ENCODE results near the gene PHC2.
A peak's percentile ranks its signal among the peaks of the same experiment; 100 is the strongest.

PHC2 gene, protein sequence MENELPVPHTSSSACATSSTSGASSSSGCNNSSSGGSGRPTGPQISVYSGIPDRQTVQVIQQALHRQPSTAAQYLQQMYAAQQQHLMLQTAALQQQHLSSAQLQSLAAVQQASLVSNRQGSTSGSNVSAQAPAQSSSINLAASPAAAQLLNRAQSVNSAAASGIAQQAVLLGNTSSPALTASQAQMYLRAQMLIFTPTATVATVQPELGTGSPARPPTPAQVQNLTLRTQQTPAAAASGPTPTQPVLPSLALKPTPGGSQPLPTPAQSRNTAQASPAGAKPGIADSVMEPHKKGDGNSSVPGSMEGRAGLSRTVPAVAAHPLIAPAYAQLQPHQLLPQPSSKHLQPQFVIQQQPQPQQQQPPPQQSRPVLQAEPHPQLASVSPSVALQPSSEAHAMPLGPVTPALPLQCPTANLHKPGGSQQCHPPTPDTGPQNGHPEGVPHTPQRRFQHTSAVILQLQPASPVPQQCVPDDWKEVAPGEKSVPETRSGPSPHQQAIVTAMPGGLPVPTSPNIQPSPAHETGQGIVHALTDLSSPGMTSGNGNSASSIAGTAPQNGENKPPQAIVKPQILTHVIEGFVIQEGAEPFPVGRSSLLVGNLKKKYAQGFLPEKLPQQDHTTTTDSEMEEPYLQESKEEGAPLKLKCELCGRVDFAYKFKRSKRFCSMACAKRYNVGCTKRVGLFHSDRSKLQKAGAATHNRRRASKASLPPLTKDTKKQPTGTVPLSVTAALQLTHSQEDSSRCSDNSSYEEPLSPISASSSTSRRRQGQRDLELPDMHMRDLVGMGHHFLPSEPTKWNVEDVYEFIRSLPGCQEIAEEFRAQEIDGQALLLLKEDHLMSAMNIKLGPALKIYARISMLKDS

DNA sequence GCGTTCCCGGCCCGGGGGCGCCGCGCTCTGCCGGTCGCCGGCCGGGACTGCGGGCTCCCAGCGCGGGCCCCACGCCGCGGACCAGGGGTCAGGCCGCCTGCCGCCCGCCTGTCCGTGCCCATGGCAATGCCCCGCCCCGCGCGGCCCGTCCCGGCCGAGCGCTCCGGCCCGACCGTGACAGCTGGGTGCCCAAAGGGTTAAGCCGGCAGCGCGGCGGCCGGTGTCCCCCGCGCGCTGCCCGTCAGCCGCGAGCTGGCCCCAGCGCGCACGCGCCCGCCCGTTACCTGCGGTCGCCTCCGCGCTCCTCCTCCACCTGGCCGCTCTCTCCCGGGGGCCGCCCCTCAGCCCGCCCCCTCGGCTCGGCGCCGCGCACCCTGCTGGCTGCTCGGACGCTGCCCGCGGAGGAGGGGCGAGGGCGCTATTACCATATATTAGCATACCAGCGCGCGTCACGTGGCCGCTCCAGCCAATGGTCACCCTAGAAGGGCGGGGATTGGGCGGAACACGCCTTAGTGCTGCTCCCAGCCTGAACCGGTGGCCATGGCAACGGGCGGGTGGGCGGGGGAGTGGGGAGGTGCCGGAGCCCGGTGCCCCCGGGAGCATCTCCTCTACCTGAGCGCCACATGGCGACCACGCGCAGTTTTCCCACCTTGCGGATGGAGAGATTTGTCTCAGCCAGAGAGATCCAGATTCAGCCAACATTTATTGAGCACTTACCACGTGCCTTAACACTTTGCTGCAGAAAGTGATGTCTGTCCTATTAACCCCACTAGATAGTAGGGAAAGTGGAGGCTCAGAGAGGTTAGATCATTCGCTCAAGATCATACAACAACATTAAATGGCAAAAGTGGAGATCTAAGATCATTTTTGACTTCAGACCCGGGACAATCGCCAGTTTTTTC lies at the start of gene PHC2:
Gene PHC2 (minus strand): TSS at position 404 of the 902 bp plus-strand sequence. CDS start 55,556 bp downstream, outside the sequence.
- peak; percentile 87 for DNase-seq (ENCODE audit: low read depth)

DNA sequence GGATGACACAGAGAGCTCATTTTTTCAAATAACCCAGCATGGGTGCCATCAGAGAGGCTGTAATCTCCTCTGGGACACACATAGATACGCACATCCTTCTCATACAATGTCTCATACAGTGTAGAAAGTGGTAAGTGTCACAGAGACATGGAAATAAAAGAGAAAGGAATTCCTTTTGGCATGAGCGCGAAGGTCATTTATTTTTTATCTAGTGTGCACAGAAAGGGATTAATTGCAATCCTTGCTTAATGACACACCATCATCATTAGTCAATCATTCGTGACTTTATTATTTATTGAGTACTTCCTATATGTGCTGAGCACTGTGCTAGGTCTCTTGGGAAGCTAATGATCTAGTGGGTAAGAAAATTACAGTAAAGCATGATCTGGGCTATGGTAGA lies 46.6 kb upstream of the PHC2 start:
- DNase-seq (ENCODE audit: low read depth), result no peak

DNA sequence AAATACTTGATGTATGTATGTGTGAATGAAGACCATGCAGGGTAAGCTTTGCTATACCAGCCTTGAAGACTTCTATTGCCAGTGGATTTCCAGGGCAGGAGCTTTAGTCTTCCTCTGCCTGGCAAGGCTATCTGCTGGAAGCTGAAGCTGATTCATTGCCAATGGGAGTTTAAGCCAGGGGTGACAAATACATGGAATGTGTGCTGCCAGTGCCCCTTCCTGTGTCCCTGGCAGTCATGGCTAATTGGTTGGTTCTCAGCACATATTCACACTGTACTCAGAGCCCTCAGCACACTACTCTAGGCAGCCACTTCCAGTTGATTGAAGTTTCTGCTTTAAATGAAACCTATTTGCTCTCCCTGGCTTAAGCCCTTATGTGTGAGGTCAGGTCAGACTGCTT lies 43.0 kb upstream of the PHC2 start:
- DNase-seq (ENCODE audit: low read depth), result no peak

DNA sequence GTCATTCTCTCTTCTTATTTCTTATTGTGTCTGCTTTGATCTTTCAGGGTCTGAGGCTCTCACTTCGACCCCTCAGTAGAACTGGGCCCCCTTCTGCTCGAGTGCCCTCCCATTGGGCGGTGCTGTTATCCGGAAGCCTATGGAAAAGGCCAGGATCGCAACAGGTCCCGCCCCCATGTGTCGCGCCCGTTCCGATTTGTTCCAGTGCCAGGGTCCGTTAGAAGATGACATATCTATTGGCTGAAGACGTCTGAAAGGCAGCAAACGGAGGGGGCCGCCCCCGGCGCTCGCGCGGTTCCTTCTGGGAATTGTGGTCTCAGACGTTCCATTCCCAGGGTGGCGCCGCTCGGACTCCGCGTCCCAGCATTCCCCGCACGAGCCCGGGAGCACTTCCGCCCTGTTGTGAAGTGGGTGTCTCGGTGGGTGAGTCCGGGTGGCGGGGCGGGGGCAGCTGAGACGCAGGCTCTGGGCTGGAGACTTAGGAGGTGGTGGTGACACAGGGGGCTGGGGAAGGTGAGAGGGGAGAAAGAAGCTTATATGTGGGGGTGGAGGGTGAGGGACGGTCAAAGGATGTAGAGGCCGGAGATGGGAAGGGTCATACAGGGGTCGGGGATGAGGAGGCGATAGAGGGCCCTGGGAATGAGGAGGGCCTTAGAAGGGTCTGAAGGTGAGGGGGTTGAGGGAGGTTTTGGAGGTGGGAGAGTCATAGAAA lies 41.5 kb upstream of the PHC2 start, which contains the start of gene ZSCAN20:
Gene ZSCAN20 (plus strand): TSS at position 377 of the 712 bp plus-strand sequence. CDS start 6,644 bp downstream, outside the sequence.
- DNase-seq (ENCODE audit: low read depth), result peak; percentile 98

DNA sequence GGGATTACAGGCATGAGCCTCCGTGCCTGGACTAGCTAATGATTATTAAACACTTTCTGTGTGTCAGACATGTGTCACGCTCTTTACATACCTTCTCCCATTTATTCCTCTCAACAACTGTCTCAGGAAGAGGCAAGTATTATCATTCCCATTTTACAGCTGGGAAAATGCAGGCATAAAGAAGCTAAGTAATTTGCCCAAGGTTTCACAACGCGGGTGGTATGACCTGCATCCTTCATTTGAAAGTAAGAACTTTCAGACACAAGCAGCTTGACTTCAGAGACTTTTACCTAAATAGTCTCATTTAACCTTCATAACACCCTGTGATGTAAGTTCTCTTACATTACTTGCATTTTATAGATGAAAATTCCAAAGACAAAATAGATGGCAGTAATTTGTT lies 40.5 kb upstream of the PHC2 start:
- no peak for DNase-seq (ENCODE audit: low read depth)

- DNase-seq (ENCODE audit: low read depth), result peak; percentile 54
Observed at GRCh38 chr1:33470495-33471012, 39.7 kb upstream of the PHC2 start.

DNA sequence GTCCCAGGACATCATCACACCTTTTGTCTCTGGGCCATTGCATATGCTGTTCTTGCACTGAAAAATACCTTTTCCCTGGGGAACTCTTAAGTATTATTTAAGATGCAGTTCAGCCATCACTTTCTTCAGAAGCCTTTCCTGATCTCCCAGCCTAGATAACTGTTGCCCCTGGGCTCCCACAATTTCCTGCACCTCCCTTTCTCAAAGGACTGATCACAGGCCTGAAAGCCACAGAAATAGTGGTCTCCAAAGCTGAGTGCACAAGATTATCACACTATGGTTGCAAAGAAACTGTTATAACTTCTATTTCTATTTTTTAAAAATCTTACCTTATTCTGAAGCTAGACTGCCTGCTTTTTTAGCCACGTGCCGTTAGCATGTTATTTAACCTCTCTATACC lies 38.8 kb upstream of the PHC2 start:
- no peak for DNase-seq (ENCODE audit: low read depth)

- no peak for DNase-seq (ENCODE audit: low read depth)
Observed at GRCh38 chr1:33468967-33469366, 38.1 kb upstream of the PHC2 start.

- DNase-seq (ENCODE audit: low read depth), result no peak
Observed at GRCh38 chr1:33468531-33468930, 37.6 kb upstream of the PHC2 start.

- DNase-seq (ENCODE audit: low read depth), result no peak
Observed at GRCh38 chr1:33468011-33468410, 37.1 kb upstream of the PHC2 start.

- no peak for DNase-seq (ENCODE audit: low read depth)
Observed at GRCh38 chr1:33466159-33466558, 35.3 kb upstream of the PHC2 start.

- no peak for DNase-seq (ENCODE audit: low read depth)
Observed at GRCh38 chr1:33465316-33465715, 34.4 kb upstream of the PHC2 start.

DNA sequence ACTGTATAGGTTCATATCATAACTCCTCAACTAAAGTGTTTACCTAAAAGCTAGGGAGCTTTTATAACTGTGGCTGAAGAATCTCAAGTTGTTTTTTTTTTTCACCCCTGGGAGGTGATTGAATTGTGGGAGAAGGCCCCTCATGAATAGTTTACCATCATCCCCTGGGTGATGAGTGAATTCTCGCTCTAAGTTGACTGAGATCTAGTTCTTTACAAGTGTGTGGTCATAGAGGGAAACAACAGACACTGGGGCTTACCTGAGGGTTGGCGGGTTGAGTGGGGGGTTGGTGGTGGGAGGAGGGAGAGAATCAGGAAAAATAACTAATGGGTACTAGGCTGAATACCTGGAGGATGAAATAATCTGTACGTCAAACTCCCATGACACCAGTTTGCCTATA lies 33.7 kb upstream of the PHC2 start:
- no peak for DNase-seq (ENCODE audit: low read depth)

GRCh38 chr1:33462405-33463164 lies 31.7 kb upstream of the PHC2 start:
- DNase-seq (ENCODE audit: low read depth), result no peak

DNA sequence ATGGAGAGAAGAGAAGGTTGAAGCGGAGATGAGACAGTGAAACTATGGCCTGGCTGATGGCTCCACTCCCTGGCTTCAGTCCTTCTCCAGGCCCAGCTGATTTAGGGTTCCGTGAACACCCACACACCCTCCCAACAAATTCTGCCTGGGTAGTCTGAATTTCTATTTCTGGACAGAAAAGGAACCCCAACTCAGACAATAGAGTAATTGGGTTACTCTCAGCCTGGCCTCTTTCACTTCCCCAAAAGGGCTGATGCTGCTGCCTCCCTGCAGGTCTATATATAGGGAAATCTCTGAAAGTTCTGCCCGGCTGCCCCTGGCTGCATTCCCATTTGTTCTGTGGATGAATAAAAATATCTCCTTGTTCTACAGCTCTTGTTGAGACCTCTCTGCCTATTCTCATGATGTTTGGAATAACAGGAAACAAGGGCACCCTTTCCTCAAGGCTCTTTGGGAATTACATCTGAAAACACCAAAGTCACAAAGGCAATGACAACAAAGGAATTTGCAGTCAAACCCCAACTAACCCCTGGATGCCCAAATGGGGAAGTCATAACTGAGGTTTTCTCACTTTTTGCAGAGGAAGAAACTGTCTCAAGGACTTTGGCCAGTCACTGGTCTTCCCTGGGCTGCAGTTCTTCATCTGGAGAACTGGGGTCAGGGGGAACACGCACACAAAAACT lies 30.2 kb upstream of the PHC2 start:
- no peak for DNase-seq (ENCODE audit: low read depth)

DNA sequence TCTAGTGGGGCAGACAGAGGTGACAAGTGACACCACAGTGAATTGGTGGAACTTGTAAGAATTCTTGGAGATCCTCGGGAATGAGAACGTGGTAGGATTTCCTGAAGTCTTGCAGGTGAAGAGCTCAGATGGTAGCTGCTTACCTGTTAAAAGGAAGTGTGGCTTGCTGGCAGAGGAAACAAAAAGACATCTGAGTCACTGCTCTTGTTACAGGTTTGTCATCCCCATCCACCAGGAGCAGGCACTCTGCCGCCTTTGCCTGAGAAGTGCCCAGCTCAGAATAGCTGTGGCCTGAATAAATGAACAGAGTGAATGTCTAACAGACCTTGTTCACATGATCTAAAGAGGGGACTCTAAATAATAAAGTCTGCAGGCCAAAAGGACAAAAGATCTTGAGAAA lies 29.2 kb upstream of the PHC2 start:
- DNase-seq (ENCODE audit: low read depth), result no peak

DNA sequence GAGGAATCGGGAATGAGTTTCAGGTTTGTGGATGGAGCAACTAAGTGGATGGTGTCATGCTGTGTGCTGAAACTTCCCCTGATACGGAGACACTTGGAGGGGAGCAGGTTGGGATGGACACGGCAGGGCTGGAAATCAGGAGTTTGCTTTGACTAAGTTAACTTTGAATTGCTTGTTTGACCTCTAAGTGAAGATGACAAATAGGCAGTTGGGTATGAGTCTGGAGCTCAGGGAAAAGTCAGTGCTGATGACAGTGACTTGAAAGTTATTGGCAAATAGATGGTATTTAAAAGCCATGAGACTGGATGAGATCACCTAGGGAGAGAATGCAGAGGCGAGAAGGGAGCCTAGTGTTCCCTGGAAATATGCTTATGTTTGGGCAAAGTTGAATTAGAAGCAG lies 28.8 kb upstream of the PHC2 start:
- no peak for DNase-seq (ENCODE audit: low read depth)

- no peak for DNase-seq (ENCODE audit: low read depth)
Observed at GRCh38 chr1:33456502-33456886, 25.6 kb upstream of the PHC2 start.
